H1 (cell line): ENCODE results near the gene F7. TPM values are rescaled to one million over a fixed set of nuclear protein-coding genes. Genes with fewer than 3 reads are reported as not detected.

Experiments used
- CTCF ChIA-PET: fragments of 300-600 bp; sonication (Branson Sonifier 250); formaldehyde crosslinking; loops from one replicate; lab custom pipeline; 2021; ENCODE audit not compliant: partially characterized antibody; lab: Charles Lee
- POLR2A ChIA-PET: fragments of 300-600 bp; sonication (Branson Sonifier 250); formaldehyde crosslinking; loops from one replicate; lab custom pipeline; 2021; ENCODE audit warnings: inconsistent platforms; ENCODE audit not compliant: partially characterized antibody; lab: Charles Lee
- DNase-seq, 2 experiments: peaks; one replicate each; pipeline versions ENCODE4 v3.0.0 to v3.0.0-alpha.2; 2010 to 2022; ENCODE audit warnings: low spot score in 2 of 2, low read depth in 1 of 2, mixed read lengths in 1 of 2
- FAIRE-seq: peaks from 2 replicates; lab custom pipeline; 2011; peaks lifted over from hg19 to GRCh38; lab: Jason Lieb, UNC
- H2AFZ ChIP-seq: 2 replicates; pipeline ENCODE4 v1.8.1; 2012; ENCODE audit warnings: low read length, inconsistent platforms
- H2AK5ac ChIP-seq: 2 replicates; pipeline ENCODE4 v1.6.1; 2013; ENCODE audit warnings: low read depth, low read length
- H2BK120ac ChIP-seq: replicated peaks from 2 replicates; pipeline ENCODE3; 2013; ENCODE audit warnings: low read depth, low read length, inconsistent platforms
- H2BK12ac ChIP-seq: 2 replicates; pipeline ENCODE4 v1.6.1; 2013; ENCODE audit warnings: low read depth, low read length
- H2BK15ac ChIP-seq: 2 replicates; pipeline ENCODE4 v1.6.1; 2013; ENCODE audit warnings: low read length
- H2BK20ac ChIP-seq: 2 replicates; pipeline ENCODE4 v1.6.1; 2013; ENCODE audit warnings: low read length
- H2BK5ac ChIP-seq: 2 replicates; pipeline ENCODE4 v1.6.1; 2013; ENCODE audit warnings: low read depth, low read length
- H3K14ac ChIP-seq: 2 replicates; pipeline ENCODE4 v1.6.1; 2013; ENCODE audit warnings: inconsistent platforms; ENCODE audit not compliant: insufficient read length
- H3K18ac ChIP-seq: 2 replicates; pipeline ENCODE4 v1.6.1; 2013; ENCODE audit warnings: low read length; ENCODE audit errors: extremely low read depth
- H3K23ac ChIP-seq: 2 replicates; pipeline ENCODE4 v1.6.1; 2013; ENCODE audit warnings: inconsistent platforms; ENCODE audit not compliant: insufficient read length
- H3K23me2 ChIP-seq: 2 replicates; pipeline ENCODE4 v1.6.1; 2013; ENCODE audit warnings: low read depth, low read length
- H3K27ac ChIP-seq: 2 replicates; pipeline ENCODE4 v1.6.1; 2011; ENCODE audit warnings: low read depth, low read length, inconsistent platforms
- H3K27me3 ChIP-seq, 4 experiments: replicated peaks in 1 of 4; 1 replicate in 1 of 4; 2 replicates in 3 of 4; pipeline versions ENCODE4 v1.6.1 to v1.8.1; 2011 to 2013; ENCODE audit warnings: low read length in 3 of 4, mild to moderate bottlenecking in 3 of 4, inconsistent platforms in 2 of 4, mixed read lengths in 2 of 4, moderate library complexity in 1 of 4; ENCODE audit not compliant: control insufficient read depth in 3 of 4, insufficient read depth in 3 of 4; ENCODE audit errors: extremely low read depth in 1 of 4
- H3K36me3 ChIP-seq, 4 experiments: 2 replicates each; pipeline versions ENCODE4 v1.6.1 to v1.8.1; 2011 to 2013; ENCODE audit warnings: mild to moderate bottlenecking in 4 of 4, low read length in 3 of 4, moderate library complexity in 2 of 4, control low read depth in 1 of 4, inconsistent platforms in 1 of 4; ENCODE audit not compliant: insufficient read depth in 4 of 4, control insufficient read depth in 2 of 4
- H3K4ac ChIP-seq: replicated peaks from 2 replicates; pipeline ENCODE3; 2013; ENCODE audit warnings: low read length, low read depth, mixed read lengths, inconsistent platforms; ENCODE audit not compliant: insufficient read length
- H3K4me1 ChIP-seq, 4 experiments: replicated peaks in 1 of 4; 1 replicate in 1 of 4; 2 replicates in 3 of 4; pipeline versions ENCODE4 v1.6.1 to v1.8.1; 2011 to 2013; ENCODE audit warnings: low read length in 3 of 4, inconsistent platforms in 2 of 4, mixed read lengths in 1 of 4; ENCODE audit not compliant: insufficient read depth in 4 of 4, control insufficient read depth in 3 of 4
- H3K4me2 ChIP-seq, 2 experiments: 2 replicates each; pipeline versions ENCODE4 v1.6.1 to v1.8.1; 2011 to 2013; ENCODE audit warnings: low read depth in 2 of 2, low read length in 2 of 2, control low read depth in 1 of 2, inconsistent platforms in 1 of 2, mild to moderate bottlenecking in 1 of 2; ENCODE audit not compliant: insufficient read depth in 1 of 2
- H3K4me3 ChIP-seq, 4 experiments: fragments of 200-600, 300-600 bp in 1 of 4; sonication (generic), shearing (Covaris generic), sonication (Bioruptor Twin) in 1 of 4; 2 replicates each; pipeline versions ENCODE4 v1.5.1 to v1.8.1; 2011 to 2016; ENCODE audit warnings: low read length in 4 of 4, low read depth in 3 of 4, control low read depth in 2 of 4, inconsistent platforms in 2 of 4, mild to moderate bottlenecking in 2 of 4, mixed read lengths in 1 of 4, moderate library complexity in 1 of 4; ENCODE audit not compliant: insufficient read depth in 2 of 4; ENCODE audit errors: extremely low read depth in 1 of 4
- H3K56ac ChIP-seq: replicated peaks from 2 replicates; pipeline ENCODE3; 2013; ENCODE audit warnings: low read depth, mild to moderate bottlenecking, mixed read lengths, low read length, inconsistent platforms; ENCODE audit not compliant: insufficient read length
- H3K79me1 ChIP-seq: 2 replicates; pipeline ENCODE4 v1.6.1; 2013; ENCODE audit warnings: low read depth, low read length, control low read depth
- H3K79me2 ChIP-seq, 2 experiments: 2 replicates each; pipeline versions ENCODE4 v1.6.1 to v1.8.1; 2012 to 2013; ENCODE audit warnings: low read length in 2 of 2, mild to moderate bottlenecking in 2 of 2, inconsistent platforms in 1 of 2; ENCODE audit not compliant: insufficient read depth in 2 of 2, control insufficient read depth in 1 of 2
- H3K9ac ChIP-seq, 4 experiments: replicated peaks in 1 of 4; 1 replicate in 1 of 4; 2 replicates in 3 of 4; pipeline versions ENCODE4 v1.6.1 to v1.8.1; 2011 to 2013; ENCODE audit warnings: low read depth in 3 of 4, low read length in 3 of 4, control low read depth in 2 of 4, mild to moderate bottlenecking in 2 of 4, moderate library complexity in 2 of 4, inconsistent platforms in 1 of 4; ENCODE audit errors: extremely low read depth in 1 of 4
- H3K9me3 ChIP-seq, 2 experiments: 2 replicates each; pipeline versions ENCODE4 v1.6.1 to v1.8.1; 2012 to 2013; ENCODE audit warnings: mild to moderate bottlenecking in 2 of 2, moderate library complexity in 2 of 2, control low read depth in 1 of 2, inconsistent platforms in 1 of 2, low read depth in 1 of 2, low read length in 1 of 2, mixed read lengths in 1 of 2; ENCODE audit not compliant: insufficient read depth in 2 of 2
- H4K20me1 ChIP-seq, 2 experiments: replicated peaks in 1 of 2; 2 replicates each; pipeline versions ENCODE3 to v1.8.1; 2011 to 2013; ENCODE audit warnings: inconsistent platforms in 2 of 2, low read length in 2 of 2, mild to moderate bottlenecking in 1 of 2; ENCODE audit not compliant: insufficient read depth in 2 of 2, control insufficient read depth in 1 of 2
- H4K5ac ChIP-seq: 2 replicates; pipeline ENCODE4 v1.6.1; 2013; ENCODE audit warnings: low read length, low read depth, mixed read lengths, inconsistent platforms; ENCODE audit not compliant: insufficient read length
- H4K8ac ChIP-seq: 2 replicates; pipeline ENCODE4 v1.8.0; 2013; ENCODE audit warnings: mild to moderate bottlenecking, moderate library complexity, low read length, inconsistent platforms; ENCODE audit not compliant: insufficient read depth; ENCODE audit errors: extremely low read depth
- H4K91ac ChIP-seq: replicated peaks from 2 replicates; pipeline ENCODE3; 2013; ENCODE audit warnings: low read length, mixed read lengths, inconsistent platforms; ENCODE audit not compliant: insufficient read length
- RAD21 ChIP-seq, 2 experiments: IDR thresholded peaks in 1 of 2; conservative IDR thresholded peaks in 1 of 2; 2 replicates each; pipeline ENCODE4 v1.6.1; 2011; ENCODE audit warnings: low read depth in 2 of 2, low read length in 2 of 2, improper control_type of control experiment in 1 of 2, inconsistent platforms in 1 of 2, mild to moderate bottlenecking in 1 of 2, moderate library complexity in 1 of 2
- SAP30 ChIP-seq: fragments of 300-600 bp; sonication (generic); IDR thresholded peaks from 2 replicates; pipeline ENCODE4 v1.7.1; 2012; ENCODE audit warnings: low read length, moderate library complexity, mild to moderate bottlenecking, inconsistent platforms; ENCODE audit not compliant: insufficient read depth, insufficient replicate concordance
- WGBS, 2 experiments: shearing (Covaris generic) in 1 of 2; methylation state at CpG; one replicate each; pipeline versions ENCODE4 v1.1.6 to v1.1.7; 2013 to 2015; ENCODE audit warnings: low lambda C conversion rate in 2 of 2, mixed read lengths in 2 of 2, inconsistent platforms in 1 of 2, low coverage in 1 of 2, missing lambda C conversion rate in 1 of 2; ENCODE audit not compliant: insufficient replicate concordance in 2 of 2, insufficient coverage in 1 of 2, insufficient read length in 1 of 2; ENCODE audit errors: extremely low coverage in 1 of 2, missing lambda C conversion rate in 1 of 2; 5-methylcytosine and 5-hydroxymethylcytosine counted together
- polyA plus RNA-seq, 7 experiments: library from polyadenylated mRNA; depleted of rRNA in 3 of 7; stranded (reverse) in 5 of 7; unstranded in 2 of 7; fragments of >200 nt in 5 of 7; fragments of 200-250 nt in 2 of 7; gene quantifications; 1 replicate in 5 of 7; 2 replicates in 1 of 7; 4 replicates in 1 of 7; pipeline versions ENCODE4 v1.2.1 to v1.2.3, GENCODE V29; 2011 to 2013; ENCODE audit warnings: missing spikeins in 2 of 7, mixed read lengths in 2 of 7
- total RNA-seq: library from RNA; stranded (reverse); fragmentation: NEBNext Ultra II Directional; extraction: Animal tissue kit (Norgen Biotek cat#: 25700); gene quantifications from 2 replicates; pipeline ENCODE4 v1.2.1, GENCODE V29; 2021
- TF ChIP-seq, protein P1 (sequence below), 3 experiments: IDR thresholded peaks; 1 replicate in 2 of 3; 2 replicates in 1 of 3; pipeline versions ENCODE4 v1.5.1 to v1.6.1; 2011; ENCODE audit warnings: low read length in 3 of 3, mild to moderate bottlenecking in 3 of 3, inconsistent platforms in 2 of 3, low read depth in 1 of 3, moderate library complexity in 1 of 3; ENCODE audit not compliant: insufficient read depth in 1 of 3; ENCODE audit errors: control extremely low read depth in 1 of 3

The F7 gene
- total and polyA plus RNA-seq, 2 of the 8 experiments (the other 6 are each of a cell fraction or from before 2014, with no cell fraction given): 0.43 to 0.98 TPM

DNA sequence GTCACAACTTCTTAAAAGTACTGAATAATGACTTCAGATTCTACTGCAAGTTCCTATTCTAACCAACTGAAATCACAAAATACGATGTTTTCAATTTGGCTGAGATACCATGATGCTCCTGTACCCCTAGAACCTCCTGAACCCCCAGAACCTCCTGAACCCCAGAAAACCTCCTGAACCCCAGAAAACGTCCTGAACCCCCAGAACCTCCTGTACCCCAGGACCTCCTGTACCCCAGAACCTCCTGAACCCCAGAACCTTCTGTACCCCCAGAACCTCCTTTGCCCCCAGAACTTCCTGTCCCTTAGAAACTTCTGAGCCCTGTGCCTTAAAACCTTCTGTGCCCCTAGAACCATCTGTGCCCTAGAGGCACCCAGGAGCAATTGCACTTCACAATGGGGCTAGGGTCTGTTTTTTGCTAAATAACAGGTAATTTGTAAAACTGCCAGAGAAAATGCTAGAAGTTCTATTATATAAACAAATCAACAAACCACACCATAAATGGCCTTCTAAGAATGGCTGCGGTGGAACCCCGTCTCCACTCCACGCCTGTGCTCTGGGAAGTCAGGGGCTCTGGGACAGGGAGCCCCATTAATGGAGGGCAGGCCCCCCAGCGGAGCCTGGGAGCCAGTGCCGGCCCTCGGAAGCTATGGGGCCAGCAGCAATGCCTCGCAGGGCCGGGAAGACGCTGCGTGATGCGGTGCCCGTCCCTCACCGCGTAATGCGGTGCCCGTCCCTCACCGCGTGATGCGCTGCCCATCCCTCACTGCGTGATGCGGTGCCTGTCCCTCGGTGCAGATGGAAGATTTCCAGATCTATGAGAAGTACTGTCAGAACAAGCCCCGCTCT is 21.3 kb upstream of the F7 start:
- no peak overlapping the region for H4K91ac ChIP-seq
- H4K5ac ChIP-seq: no peak overlapping the region
- no peaks in the 10 kb centered on the region for H3K9me3 ChIP-seq
- no peak for DNase-seq
- H3K36me3 ChIP-seq: peaks cover 3 to 8% (median 4%) of the 10 kb centered on the region in 4 experiments; a peak in 4 of 8 replicates
- TF ChIP-seq, protein P1, sequence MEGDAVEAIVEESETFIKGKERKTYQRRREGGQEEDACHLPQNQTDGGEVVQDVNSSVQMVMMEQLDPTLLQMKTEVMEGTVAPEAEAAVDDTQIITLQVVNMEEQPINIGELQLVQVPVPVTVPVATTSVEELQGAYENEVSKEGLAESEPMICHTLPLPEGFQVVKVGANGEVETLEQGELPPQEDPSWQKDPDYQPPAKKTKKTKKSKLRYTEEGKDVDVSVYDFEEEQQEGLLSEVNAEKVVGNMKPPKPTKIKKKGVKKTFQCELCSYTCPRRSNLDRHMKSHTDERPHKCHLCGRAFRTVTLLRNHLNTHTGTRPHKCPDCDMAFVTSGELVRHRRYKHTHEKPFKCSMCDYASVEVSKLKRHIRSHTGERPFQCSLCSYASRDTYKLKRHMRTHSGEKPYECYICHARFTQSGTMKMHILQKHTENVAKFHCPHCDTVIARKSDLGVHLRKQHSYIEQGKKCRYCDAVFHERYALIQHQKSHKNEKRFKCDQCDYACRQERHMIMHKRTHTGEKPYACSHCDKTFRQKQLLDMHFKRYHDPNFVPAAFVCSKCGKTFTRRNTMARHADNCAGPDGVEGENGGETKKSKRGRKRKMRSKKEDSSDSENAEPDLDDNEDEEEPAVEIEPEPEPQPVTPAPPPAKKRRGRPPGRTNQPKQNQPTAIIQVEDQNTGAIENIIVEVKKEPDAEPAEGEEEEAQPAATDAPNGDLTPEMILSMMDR (IDR thresholded peaks at IDR 0.05; ENCODE audit: control extremely low read depth in 1 of 3, insufficient read depth in 1 of 3, low read depth in 1 of 3, low read length in 3 of 3): peak in 2 of 3 experiments; percentile 5 to 29; a peak in 1 of 4 replicates
- TF ChIP-seq RAD21 (IDR thresholded peaks at IDR 0.05 in 1 of 2, conservative IDR thresholded peaks at IDR 0.05 in 1 of 2; ENCODE audit: low read depth in 2 of 2, low read length in 2 of 2) (peak in 1 of 2 experiments; percentile 25; a peak in 1 of 4 replicates), SAP30 (no peak)
- H3K27ac ChIP-seq: no peak overlapping the region
- no peaks in the 10 kb centered on the region for H3K79me2 ChIP-seq
- no peaks in the 10 kb centered on the region for H4K20me1 ChIP-seq
- no peak overlapping the region for H3K4me2 ChIP-seq
- no peak overlapping the region for H3K4me3 ChIP-seq
- CTCF ChIA-PET: interaction anchor here (1.0 to 4.2 kb wide), 17 partner anchors 10 to 228 kb away, joined by 3 to 20 read pairs (median 6); no protein-coding TSS in a partner anchor
- H2BK5ac ChIP-seq: no peak overlapping the region
- no peak overlapping the region for H3K14ac ChIP-seq
- no peak overlapping the region for H2AK5ac ChIP-seq
- no peaks in the 10 kb centered on the region for H3K79me1 ChIP-seq
- no peak overlapping the region for H3K4ac ChIP-seq
- no peak overlapping the region for H2BK15ac ChIP-seq
- no peak for FAIRE-seq
- POLR2A ChIA-PET: no interaction called here
- no peak overlapping the region for H3K9ac ChIP-seq
- no peak overlapping the region for H3K56ac ChIP-seq
- H3K23ac ChIP-seq: no peak overlapping the region
- H2BK12ac ChIP-seq: no peak overlapping the region
- no peak overlapping the region for H2BK20ac ChIP-seq
- H4K8ac ChIP-seq: no peak overlapping the region; the same call in 1 of the 2 replicates
- no peak overlapping the region for H2BK120ac ChIP-seq
- H3K4me1 ChIP-seq: no peaks in the 10 kb centered on the region
- no peaks in the 10 kb centered on the region for H3K23me2 ChIP-seq
- WGBS, 2 experiments: 93% methylated on average over 25 of the region's 25 CpGs; no CpG with 5 or more reads in 1 of the 2 experiments
- H3K27me3 ChIP-seq: no peaks in the 10 kb centered on the region
- H3K18ac ChIP-seq: no peak overlapping the region
- no peak overlapping the region for H2AFZ ChIP-seq
